PFSK-1 (cell line): ENCODE results near the gene UHRF2.

Experiments
- FOXP2 ChIP-seq: optimal IDR thresholded peaks from 2 replicates; pipeline ENCODE3; 2011; ENCODE audit warnings: borderline replicate concordance, control low read depth, inconsistent platforms; ENCODE audit not compliant: insufficient read depth; ENCODE audit errors: extremely low read length, extremely low read depth
- POLR2AphosphoS5 ChIP-seq: IDR thresholded peaks from 2 replicates; pipeline ENCODE4 v1.6.1; 2012; ENCODE audit warnings: low read depth, mild to moderate bottlenecking, control low read depth, low read length, moderate library complexity
- REST ChIP-seq, 2 experiments: IDR thresholded peaks; 2 replicates each; pipeline versions ENCODE4 v1.6.1 to v1.8.0; 2011 to 2012; ENCODE audit warnings: low read depth in 2 of 2, low read length in 2 of 2, control low read depth in 1 of 2, inconsistent platforms in 1 of 2, mild to moderate bottlenecking in 1 of 2, moderate library complexity in 1 of 2; ENCODE audit not compliant: insufficient read depth in 1 of 2
- SIN3A ChIP-seq: IDR thresholded peaks from 2 replicates; pipeline ENCODE4 v1.6.1; 2012; ENCODE audit warnings: mild to moderate bottlenecking, low read length, moderate library complexity, borderline replicate concordance; ENCODE audit not compliant: insufficient read depth
- TAF1 ChIP-seq: IDR thresholded peaks from 2 replicates; pipeline ENCODE4 v1.6.1; 2012; ENCODE audit warnings: low read length, control low read depth, borderline replicate concordance; ENCODE audit not compliant: insufficient read depth

Gene UHRF2

GRCh38 chr9:6415266-6415665 is 2.3 kb downstream of the UHRF2 start:
- TF ChIP-seq POLR2AphosphoS5 (no peak), TAF1 (no peak), FOXP2 (no peak), REST (IDR thresholded peaks at IDR 0.05; ENCODE audit: insufficient read depth in 1 of 2, low read depth in 2 of 2, low read length in 2 of 2) (no peak), SIN3A (no peak)

- no peak for TF ChIP-seq POLR2AphosphoS5
- TF ChIP-seq REST (IDR thresholded peaks at IDR 0.05; ENCODE audit: insufficient read depth in 1 of 2, low read depth in 2 of 2, low read length in 2 of 2): no peak
- no peak for TF ChIP-seq TAF1
- no peak for TF ChIP-seq SIN3A
These were observed 4.2 kb downstream of the UHRF2 start for GRCh38 chr9:6417186-6417585.

GRCh38 chr9:6418764-6419163 is 5.8 kb downstream of the UHRF2 start:
- no peak for TF ChIP-seq FOXP2
- no peak for TF ChIP-seq REST (IDR thresholded peaks at IDR 0.05; ENCODE audit: insufficient read depth in 1 of 2, low read depth in 2 of 2, low read length in 2 of 2)
- no peak for TF ChIP-seq POLR2AphosphoS5
- TF ChIP-seq TAF1: no peak
- TF ChIP-seq SIN3A: no peak

- no peak for TF ChIP-seq REST (IDR thresholded peaks at IDR 0.05; ENCODE audit: insufficient read depth in 1 of 2, low read depth in 2 of 2, low read length in 2 of 2)
- TF ChIP-seq FOXP2: no peak
- TF ChIP-seq POLR2AphosphoS5: no peak
- no peak for TF ChIP-seq SIN3A
- TF ChIP-seq TAF1: no peak
These were observed 11.9 kb downstream of the UHRF2 start for GRCh38 chr9:6424940-6425339.

- no peak for TF ChIP-seq SIN3A
- no peak for TF ChIP-seq REST (IDR thresholded peaks at IDR 0.05; ENCODE audit: insufficient read depth in 1 of 2, low read depth in 2 of 2, low read length in 2 of 2)
- no peak for TF ChIP-seq TAF1
- no peak for TF ChIP-seq FOXP2
- no peak for TF ChIP-seq POLR2AphosphoS5
These were observed 13.1 kb downstream of the UHRF2 start for GRCh38 chr9:6426117-6426516.
